ENCODE measurements around the gene SLC35F1.

- TF ChIP-seq CTCF (IDR thresholded peaks at IDR 0.05) (no peak), POLR2A (IDR thresholded peaks at IDR 0.05; ENCODE audit: low read depth) (no peak)
Observed at GRCh38 chr6:118228886-118229285, 321.8 kb downstream of the SLC35F1 start.

Measured in esophagus muscularis mucosa (tissue), 3 donors.